ENCODE measurements around the gene BAIAP2L1.

BAIAP2L1 gene

GRCh38 chr7:98251231-98251600 lies 149.7 kb downstream of the BAIAP2L1 start:
- peaks cover 39% of the 10 kb centered on the region for H3K79me2 ChIP-seq (ENCODE audit: low read length)

DNA sequence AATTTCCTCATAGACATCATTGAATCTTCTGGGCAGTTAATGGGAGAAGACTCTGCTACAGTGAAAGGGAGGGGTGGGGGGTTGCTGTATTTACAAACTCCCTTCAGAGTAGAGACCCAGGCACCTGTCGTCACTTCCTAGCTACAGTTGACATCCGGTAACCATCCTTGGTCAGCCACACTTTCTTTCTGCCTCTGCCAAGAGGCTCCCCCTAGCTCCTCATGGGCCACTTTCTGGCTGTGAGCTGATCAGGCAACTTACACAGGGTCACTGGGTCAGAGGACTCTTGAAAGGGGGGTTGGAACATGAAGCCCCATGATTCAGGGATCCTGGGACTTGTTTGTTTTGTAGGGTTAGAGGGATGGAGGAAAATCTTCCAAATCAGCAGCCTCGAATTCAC lies 150.1 kb downstream of the BAIAP2L1 start:
- TF ChIP-seq, protein P1, sequence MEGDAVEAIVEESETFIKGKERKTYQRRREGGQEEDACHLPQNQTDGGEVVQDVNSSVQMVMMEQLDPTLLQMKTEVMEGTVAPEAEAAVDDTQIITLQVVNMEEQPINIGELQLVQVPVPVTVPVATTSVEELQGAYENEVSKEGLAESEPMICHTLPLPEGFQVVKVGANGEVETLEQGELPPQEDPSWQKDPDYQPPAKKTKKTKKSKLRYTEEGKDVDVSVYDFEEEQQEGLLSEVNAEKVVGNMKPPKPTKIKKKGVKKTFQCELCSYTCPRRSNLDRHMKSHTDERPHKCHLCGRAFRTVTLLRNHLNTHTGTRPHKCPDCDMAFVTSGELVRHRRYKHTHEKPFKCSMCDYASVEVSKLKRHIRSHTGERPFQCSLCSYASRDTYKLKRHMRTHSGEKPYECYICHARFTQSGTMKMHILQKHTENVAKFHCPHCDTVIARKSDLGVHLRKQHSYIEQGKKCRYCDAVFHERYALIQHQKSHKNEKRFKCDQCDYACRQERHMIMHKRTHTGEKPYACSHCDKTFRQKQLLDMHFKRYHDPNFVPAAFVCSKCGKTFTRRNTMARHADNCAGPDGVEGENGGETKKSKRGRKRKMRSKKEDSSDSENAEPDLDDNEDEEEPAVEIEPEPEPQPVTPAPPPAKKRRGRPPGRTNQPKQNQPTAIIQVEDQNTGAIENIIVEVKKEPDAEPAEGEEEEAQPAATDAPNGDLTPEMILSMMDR (IDR thresholded peaks at IDR 0.05; ENCODE audit: low read length): peak; percentile 26
- no peak for TF ChIP-seq EZH2 (optimal IDR thresholded peaks at IDR 0.05; ENCODE audit: low read depth, low read length)
- peak overlapping the region; percentile 98 for H3K4me3 ChIP-seq (ENCODE audit: low read length)
- H3K27ac ChIP-seq (ENCODE audit: low read length): peak overlapping the region; percentile 90
- no peaks in the 10 kb centered on the region for H4K20me1 ChIP-seq (ENCODE audit: insufficient read depth, low read length)
- H3K9me2 ChIP-seq (replicated peaks; ENCODE audit: insufficient read depth, low read length): no peaks in the 10 kb centered on the region
- H3K27me3 ChIP-seq (replicated peaks; ENCODE audit: insufficient read depth, low read length): no peaks in the 10 kb centered on the region
- peaks cover 8% of the 10 kb centered on the region; the same call in 1 of the 2 replicates for H3K4me1 ChIP-seq (ENCODE audit: low read length)
- peak overlapping the region; percentile 74 for H2AFZ ChIP-seq (ENCODE audit: low read length)
- peak; percentile 67 for DNase-seq
- H3K9me3 ChIP-seq (replicated peaks; ENCODE audit: insufficient read depth, low read length): no peaks in the 10 kb centered on the region
- H3K9ac ChIP-seq (ENCODE audit: low read length): peak overlapping the region; percentile 74
- no peaks in the 10 kb centered on the region for H3K36me3 ChIP-seq (replicated peaks; ENCODE audit: insufficient read depth, low read length)
- peak overlapping the region; percentile 94 for H3K4me2 ChIP-seq (ENCODE audit: low read depth, low read length)
- H3F3A ChIP-seq (ENCODE audit: insufficient read depth, low read length): peaks cover 19% of the 10 kb centered on the region
- peaks cover 37% of the 10 kb centered on the region for H3K79me2 ChIP-seq (ENCODE audit: low read length)

More at GRCh38 chr7:98251231-98251600, 149.7 kb downstream of the BAIAP2L1 start:
- Histone ChIP-seq H3K27ac (ENCODE audit: low read length) (peak overlapping the region; percentile 90), H3K4me2 (ENCODE audit: low read depth, low read length) (peak overlapping the region; percentile 94), H3K9ac (ENCODE audit: low read length) (peak overlapping the region; percentile 74), H4K20me1 (ENCODE audit: insufficient read depth, low read length) (no peaks in the 10 kb centered on the region), H3K9me2 (replicated peaks; ENCODE audit: insufficient read depth, low read length) (no peaks in the 10 kb centered on the region), H3K4me3 (ENCODE audit: low read length) (peak overlapping the region; percentile 98), H2AFZ (ENCODE audit: low read length) (peak overlapping the region; percentile 74), H3K27me3 (replicated peaks; ENCODE audit: insufficient read depth, low read length) (no peaks in the 10 kb centered on the region), H3K4me1 (ENCODE audit: low read length) (peaks cover 8% of the 10 kb centered on the region; the same call in 1 of the 2 replicates), H3K9me3 (replicated peaks; ENCODE audit: insufficient read depth, low read length) (no peaks in the 10 kb centered on the region), H3K36me3 (replicated peaks; ENCODE audit: insufficient read depth, low read length) (no peaks in the 10 kb centered on the region), H3F3A (ENCODE audit: insufficient read depth, low read length) (peaks cover 19% of the 10 kb centered on the region)
- TF ChIP-seq EZH2 (optimal IDR thresholded peaks at IDR 0.05; ENCODE audit: low read depth, low read length) (no peak), EZH2phosphoT487 (IDR thresholded peaks at IDR 0.05; ENCODE audit: low read length) (no peak)
- TF ChIP-seq, protein P1 (IDR thresholded peaks at IDR 0.05; ENCODE audit: low read length): no peak
- peak; percentile 56 for DNase-seq

DNA sequence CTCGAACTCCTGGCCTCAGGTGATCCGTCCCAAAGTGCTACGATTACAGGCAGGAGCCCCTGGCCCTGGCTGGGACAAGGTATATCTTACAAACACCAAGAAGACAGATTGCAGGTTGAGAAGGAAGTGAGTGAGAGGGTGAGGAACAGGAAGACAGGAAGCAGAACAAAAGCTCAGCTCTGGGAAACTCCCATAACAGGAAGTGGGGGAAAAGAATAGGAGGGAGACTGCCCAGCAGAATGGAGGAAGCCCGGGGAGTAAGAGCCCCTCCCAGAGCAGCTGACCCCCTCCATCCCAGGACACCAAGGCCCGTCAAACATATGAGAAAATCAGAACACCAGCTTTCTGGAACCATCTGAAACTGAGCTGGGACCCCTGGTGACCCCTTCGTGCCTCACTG lies 151.8 kb downstream of the BAIAP2L1 start:
- H3K79me2 ChIP-seq (ENCODE audit: low read length): peaks cover 27% of the 10 kb centered on the region
- H3K36me3 ChIP-seq (replicated peaks; ENCODE audit: insufficient read depth, low read length): no peaks in the 10 kb centered on the region
- H3K4me3 ChIP-seq (ENCODE audit: low read length): no peak overlapping the region
- H3F3A ChIP-seq (ENCODE audit: insufficient read depth, low read length): peaks cover 19% of the 10 kb centered on the region
- H3K27me3 ChIP-seq (replicated peaks; ENCODE audit: insufficient read depth, low read length): no peaks in the 10 kb centered on the region
- DNase-seq: no peak
- H3K9ac ChIP-seq (ENCODE audit: low read length): no peak overlapping the region
- H3K9me2 ChIP-seq (replicated peaks; ENCODE audit: insufficient read depth, low read length): no peaks in the 10 kb centered on the region
- H4K20me1 ChIP-seq (ENCODE audit: insufficient read depth, low read length): no peaks in the 10 kb centered on the region
- no peak overlapping the region for H2AFZ ChIP-seq (ENCODE audit: low read length)
- TF ChIP-seq EZH2phosphoT487 (IDR thresholded peaks at IDR 0.05; ENCODE audit: low read length): no peak
- TF ChIP-seq, protein P1 (IDR thresholded peaks at IDR 0.05; ENCODE audit: low read length): no peak
- no peak for TF ChIP-seq EZH2 (optimal IDR thresholded peaks at IDR 0.05; ENCODE audit: low read depth, low read length)
- no peaks in the 10 kb centered on the region for H3K9me3 ChIP-seq (replicated peaks; ENCODE audit: insufficient read depth, low read length)
- no peak overlapping the region for H3K27ac ChIP-seq (ENCODE audit: low read length)
- H3K4me1 ChIP-seq (ENCODE audit: low read length): peaks cover 8% of the 10 kb centered on the region; the same call in 1 of the 2 replicates
- no peak overlapping the region for H3K4me2 ChIP-seq (ENCODE audit: low read depth, low read length)
